Hippocampal formation (tissue), 2 donors: ENCODE data around the gene SIK3.
A peak's percentile ranks its signal among the peaks of the same experiment; 100 is the strongest.

ENCODE experiments used
- DNase-seq, 2 donors: peaks; one replicate each; lab custom pipeline; 2025; lab: John Stamatoyannopoulos, UW

Gene SIK3

DNA sequence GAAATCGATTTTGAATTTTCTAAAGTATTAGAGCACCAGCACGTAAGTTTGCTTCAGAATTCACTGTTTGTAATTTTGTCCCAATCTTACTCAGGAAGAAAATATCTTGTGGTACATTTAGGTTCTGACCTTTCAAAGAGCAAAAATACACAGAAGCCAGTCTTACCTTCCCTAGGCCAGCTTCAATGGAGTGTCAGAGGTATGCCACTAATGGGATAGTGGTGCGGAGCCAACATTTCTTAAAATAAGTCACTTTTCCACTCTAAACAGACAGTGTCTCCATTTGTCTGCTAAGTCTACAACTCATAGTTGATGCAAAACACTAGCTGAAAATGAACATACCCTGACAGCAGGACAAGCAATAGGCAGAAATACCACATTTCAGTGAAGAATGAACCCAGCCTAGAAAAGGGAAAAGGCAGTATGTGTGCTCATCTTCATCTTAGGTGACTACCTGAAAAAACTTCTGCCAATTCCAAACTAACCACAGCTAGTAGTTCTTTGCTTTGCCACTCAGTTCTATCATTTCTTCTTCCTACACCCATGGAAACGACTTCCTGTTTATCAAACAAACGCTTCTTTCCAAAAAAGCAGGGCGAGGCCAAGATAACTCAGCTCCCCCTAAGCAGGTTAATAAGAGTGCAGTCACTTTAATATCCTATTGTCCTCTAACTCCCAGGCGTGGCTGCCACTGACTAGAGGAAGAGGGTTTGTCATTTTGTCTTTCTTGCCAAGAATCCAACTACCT lies 166.8 kb downstream of the SIK3 start:
- no peak for DNase-seq

DNA sequence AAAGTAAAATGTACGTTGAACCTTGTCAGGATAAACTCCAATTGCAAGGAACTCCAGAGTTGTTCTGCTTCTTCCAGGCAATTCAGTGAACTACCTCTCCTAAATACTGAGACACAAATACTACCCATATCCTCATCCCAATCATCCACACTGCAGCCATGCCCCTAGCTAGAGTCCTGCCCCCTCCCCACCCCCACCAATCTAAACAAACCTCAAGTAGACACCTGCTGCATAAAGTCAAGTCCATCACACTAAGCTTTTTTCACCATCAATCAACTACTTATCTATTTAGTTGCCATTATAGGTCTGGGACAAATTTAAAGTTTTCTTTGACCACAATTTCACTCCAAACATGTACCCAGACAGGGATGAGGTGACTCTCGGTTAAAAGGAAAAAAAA lies 167.6 kb downstream of the SIK3 start:
- DNase-seq, result no peak

DNA sequence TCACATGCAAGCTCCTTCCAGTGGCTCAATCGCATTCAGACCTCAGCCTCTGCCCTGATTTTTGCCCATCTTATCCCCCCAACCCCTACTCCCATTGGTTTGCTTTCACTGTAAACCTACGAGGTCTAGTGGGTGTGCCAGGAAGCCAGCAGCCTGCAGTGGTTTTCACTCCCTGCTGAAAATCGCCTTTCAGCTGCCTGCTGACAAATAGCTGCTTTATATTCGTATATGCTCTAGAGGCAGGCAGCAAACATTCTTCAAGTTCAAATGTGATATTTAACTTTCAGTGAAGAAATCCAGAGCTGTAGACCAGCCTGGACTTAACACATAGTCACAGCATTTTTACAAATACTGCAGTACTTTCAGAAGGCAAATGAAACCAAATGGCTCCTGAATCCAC lies 168.1 kb downstream of the SIK3 start:
- peak in 1 of 2 donors; percentile 8 for DNase-seq

DNA sequence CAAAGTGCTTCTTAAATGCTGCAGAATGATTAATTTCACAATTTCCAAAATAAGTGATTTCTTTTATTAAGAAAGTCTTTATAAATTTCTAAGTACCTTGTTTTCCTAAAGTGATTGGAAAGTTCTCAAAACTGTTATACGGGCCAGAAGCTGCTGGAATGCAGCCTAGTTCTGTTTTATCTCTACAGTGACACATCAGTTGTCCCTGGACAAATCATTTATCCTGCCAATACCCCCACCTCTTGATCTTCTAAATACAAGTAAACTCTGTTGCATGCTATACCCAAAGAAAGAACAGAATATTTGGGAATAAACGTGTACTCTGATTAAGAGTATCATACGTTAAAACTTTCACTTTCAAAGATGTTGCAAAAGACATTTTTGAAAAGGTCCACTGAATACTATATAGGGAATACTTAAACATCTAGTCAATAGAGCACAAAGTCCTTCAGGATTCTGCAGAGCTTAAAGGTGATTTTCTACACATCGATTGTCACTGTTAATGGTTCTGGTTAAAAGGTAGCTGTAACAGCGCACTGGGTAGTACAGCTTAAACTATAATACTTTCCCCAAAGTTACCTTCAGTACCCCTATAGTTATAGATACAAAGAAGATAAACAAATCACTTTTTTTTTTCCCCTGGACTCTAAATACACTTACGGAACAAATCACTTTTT lies 168.7 kb downstream of the SIK3 start:
- no peak for DNase-seq

DNA sequence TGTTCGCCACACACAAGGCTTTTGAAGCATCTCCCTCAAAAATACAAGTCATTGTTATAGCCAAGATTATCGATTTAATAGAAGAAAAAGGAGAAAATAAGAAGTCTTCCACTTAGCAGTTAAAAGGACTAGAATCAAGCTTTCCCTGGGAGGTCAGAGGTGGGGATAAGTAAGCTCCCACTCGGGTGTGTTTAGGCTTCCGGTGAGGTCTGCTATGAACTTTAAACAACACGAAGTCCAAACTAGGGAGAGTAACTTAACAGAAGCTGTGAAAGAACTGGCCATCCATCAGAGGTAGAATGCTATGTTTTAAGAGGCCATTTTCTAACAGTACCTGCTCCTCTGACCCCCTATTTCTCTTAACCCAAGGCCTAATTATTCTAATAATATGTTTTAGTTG lies 169.4 kb downstream of the SIK3 start:
- no peak for DNase-seq

DNA sequence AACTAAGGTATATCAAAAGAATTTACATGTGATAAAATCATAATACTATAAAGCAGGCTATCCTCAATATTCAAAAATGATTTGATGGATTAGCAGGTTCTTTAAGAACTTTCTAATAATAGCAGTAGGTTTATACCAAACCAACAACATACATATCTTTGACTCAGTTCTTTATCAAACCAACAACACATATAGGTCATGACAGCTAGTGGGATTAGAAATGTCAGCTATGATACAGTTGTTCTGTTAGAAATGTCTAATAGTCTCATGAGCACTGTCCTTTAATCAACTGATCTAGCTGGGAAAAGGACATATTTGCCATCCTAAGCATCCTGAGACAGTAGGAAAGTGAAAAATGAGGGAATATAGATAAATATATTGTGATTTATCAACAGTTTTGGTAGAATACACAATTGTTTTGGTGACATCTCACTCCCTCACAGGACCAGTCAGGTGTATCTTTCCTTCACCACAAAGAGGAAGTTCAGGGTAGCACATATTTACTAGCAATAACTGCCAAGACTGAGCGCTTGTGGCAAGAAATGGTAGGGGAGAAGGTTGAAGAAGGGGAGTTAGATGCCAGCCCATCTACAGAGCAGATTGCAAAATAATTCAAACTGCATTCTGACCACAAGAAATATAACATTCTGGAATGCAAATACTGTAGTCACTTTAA lies 170.0 kb downstream of the SIK3 start:
- DNase-seq, result no peak

DNA sequence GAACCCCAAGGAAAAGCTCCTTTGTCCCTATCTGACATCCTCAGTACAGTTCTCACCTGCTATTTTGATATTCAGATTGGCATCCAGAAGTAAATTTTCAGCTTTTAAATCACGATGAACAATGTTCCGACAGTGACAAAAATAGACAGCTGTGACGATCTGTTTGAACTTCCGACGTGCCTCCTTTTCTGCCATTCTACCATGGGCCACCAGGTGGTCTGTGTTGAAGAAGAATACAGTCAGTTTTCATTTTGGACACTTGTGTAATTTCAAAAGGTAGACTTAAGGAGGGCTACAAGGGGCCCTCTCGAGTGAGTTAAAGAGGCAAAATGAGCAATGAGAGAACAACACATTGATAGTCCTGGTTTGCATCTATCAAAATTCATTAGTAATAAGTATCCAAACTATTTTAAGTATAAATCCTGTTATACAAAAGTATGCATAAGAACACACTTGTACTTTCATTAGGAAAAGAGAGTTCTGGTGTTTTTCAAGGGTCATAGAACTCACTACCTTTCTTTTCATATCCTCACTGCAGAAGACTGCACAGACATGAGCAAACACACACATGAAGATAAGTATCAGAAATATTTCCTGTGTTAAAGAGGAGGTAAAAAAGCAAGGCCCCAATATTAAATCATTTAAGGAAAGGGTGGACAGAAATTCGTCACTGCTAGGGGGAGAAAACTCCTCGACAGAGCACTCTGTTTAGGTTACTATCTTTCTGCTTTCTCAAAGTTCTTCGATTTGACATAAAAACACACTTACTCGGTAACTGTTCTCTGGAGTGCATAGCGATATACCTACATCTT lies 170.9 kb downstream of the SIK3 start:
- no peak for DNase-seq

DNA sequence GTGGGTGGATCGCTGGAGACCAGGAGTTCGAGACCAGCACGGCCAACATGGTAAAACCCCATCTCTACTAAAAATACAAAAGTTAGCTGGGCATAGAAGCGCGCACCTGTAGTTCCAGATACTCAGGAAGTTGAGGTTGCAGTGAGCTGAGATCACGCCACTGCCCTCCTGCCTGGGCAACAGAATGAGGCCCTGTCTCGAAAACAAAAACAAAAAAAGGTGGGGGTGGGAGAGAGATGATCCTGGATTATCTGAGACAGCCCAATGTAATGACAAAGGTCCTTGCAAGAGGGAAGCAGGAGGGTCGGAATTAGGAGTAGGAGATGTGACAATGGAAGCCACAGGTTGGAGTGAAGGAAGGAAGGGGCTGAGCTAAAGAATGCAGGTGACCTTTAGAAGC lies 173.2 kb downstream of the SIK3 start:
- no peak for DNase-seq

DNA sequence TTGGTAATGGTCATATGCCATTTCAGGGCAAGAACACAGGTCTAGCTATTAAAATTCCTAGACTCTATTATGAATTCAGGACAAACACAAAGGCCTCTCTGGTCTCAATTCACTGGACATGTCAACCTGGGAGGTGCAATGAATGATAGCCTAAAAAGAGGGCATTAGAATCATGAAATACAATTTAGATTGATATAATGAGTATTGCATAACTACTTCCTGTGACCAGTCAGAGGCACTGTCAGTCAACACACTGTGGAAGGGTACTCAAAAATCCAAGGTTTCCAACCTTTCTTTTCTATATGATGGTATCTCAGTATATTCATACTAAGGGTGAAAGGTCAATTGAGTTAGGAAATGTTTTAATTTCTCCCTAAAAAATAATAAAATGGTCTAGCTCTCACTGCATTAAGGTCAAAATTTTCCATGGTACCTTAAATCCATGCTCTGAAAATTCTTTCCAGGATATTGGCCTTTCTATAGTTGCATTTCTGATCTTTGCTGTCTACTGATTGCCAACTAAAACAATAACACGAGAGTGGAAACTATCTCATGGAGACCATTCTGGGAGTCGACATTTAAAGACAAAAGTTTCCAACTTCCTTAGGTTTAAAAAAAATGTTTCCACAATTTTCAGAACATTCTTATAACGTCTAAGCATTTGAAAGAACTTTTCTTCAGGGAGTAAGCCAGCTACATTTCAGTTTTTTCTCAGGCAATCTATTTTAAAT lies 179.1 kb downstream of the SIK3 start:
- DNase-seq, result no peak

DNA sequence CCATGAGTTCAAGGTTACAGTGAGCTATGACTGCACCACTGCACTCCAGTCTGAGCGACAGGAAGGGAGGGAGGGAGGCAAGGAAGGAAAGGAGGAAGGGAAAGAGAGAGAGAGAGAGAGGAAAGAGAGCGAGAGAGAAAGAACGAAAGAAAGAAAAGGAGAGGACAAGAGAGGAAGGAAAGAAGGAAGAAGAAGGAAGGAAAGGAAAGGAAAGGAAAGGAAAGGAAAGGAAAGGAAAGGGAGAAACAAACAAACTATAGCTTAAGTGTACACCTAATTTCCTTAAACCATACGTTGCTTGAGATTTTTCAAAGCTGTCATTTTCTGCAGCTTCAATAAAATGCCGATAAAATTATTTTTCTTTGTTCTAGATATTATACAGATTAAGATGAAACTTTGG lies 180.6 kb downstream of the SIK3 start:
- no peak for DNase-seq

DNA sequence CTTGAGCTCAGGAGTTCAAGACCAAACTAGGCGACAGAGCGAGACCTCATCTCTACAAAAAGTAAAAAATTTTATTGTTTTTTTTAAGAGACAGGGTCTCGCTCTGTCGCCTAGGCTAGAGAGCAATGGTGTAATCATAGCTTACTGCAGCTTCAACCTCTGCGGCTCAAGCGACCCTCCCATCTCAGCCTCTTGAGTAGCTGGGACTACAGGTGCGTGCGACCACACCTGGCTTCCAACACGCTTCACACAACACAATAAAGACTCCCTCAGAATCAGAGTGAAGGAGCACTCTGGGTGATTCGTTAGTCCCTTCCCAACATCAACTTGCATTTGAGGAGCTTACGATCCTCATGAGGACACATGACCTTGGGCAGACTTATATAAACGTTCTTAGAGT lies 181.3 kb downstream of the SIK3 start:
- no peak for DNase-seq

DNA sequence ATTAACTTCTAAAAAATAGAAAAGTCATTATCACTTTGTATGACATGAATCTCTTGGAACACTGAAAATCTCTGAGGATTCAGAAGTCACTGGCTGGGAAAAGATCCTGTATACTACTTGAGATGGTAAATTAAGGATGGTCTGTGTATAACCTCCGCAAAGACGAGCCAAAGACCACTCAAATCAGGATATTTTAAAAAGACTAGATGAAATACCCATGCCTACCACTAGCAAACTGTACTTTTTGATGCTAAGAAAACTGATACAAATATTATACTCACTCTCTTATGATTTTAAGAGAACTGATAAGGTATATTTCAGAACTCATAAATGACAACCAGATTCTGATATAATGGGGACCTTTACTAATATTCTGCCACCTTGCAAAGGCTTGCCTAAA lies 182.2 kb downstream of the SIK3 start:
- no peak for DNase-seq

DNA sequence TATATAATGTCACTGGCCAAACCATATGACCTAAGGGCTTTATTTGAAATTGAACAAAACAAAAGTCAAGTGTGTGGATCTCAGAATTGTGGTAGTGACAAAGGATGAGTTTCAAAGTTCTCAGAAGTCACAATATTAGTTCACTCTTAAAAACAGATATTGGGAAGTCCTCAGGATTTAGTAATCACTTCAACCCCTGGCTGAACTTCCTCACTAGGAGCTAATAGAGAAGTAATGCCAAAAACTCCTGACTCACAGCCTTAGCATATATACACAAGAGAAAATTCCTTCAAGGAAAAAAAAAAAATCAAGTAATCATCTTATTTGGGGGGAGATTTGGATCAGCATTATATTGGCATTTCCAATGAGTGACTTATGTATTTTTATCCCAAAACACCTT lies 185.2 kb downstream of the SIK3 start:
- DNase-seq, result no peak

DNA sequence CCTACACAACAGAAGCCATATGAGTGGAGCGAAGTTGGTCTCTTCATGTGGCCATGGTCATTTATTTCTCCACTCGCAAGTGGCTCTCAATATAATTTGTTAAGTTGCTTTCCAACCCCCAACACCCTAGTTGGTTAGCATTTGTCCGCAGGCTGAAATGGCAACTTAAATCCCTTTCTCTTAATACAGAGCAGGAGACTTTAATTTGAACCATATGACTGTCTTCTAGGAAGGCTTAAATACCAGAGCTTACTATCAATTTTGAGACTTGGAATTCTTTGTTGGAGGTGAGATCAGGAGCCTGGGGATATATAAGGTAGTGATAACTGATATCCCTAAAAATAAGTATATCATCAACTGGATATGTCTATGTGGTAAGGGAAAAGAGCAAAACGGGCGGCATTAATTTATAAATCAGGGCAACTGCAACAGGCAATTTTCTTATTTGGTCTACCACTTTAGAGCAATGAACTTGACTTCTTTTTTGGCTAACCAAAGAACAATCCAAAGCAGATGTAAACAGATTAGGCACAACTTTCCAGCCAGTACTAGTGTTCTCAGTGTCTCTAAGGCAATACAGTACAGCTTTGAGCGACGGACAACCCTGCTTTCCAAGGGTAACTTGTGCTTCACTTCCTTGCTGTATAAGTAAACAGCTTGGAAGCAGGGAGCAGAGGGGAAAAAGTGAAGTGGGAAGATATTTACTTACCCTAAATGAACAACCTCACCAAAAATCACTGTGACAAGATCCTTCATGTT lies 186.1 kb downstream of the SIK3 start:
- no peak for DNase-seq

DNA sequence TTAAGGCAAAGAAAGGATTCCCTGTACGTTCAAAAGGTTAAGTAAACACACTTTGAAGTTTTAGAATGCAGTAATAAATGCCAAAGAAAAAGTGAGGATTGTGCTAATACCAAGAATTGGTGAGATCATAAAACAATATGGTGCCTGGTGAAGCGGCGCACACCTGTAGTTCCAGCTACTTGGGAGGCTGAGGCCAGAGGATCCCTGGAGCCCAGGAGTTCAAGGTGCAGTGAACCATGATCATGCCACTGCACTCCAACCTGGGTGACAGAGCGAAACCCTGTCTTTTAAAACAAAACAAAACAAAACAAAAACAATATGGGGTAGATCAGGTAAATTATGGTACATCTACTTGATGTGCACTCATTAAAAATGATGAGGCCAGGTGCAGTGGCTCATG lies 187.4 kb downstream of the SIK3 start:
- no peak for DNase-seq

DNA sequence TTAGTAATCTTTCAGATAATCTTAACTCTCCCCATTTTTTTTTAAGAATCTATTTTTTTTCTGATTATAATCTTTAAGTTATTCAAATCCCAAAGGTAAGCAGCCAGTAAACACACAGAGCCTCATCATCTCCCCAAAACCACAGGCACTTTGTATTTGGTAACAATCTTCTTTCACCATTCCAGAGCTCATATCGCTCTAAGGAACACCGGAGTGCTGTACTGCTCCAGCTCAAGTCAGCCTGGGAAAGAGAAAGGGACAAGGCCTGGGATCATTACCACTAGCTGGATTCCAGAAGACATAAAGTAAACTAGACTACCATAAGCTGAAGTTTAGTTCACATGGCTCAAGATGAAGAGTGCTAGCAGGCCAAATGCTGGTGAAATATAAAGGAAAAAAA lies 187.8 kb downstream of the SIK3 start:
- no peak for DNase-seq

DNA sequence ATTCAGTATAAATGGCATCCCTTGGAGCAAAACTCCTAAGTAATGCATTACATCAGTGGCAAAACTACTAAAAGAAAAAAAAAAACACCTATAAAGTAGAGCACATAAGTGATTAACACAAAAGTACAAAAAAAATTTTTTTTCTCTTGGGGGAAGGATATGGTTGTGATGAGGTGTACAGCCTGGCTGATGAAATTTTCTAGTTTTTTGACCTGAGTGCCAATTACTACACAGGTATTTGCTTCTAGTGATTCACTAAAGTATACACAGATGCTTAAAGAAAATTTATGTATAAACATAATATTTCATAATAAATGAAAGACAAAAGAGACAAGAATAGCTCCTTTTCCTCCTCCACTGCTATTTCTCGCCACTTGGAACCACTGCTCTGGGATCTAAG lies 189.0 kb downstream of the SIK3 start:
- DNase-seq, result no peak

DNA sequence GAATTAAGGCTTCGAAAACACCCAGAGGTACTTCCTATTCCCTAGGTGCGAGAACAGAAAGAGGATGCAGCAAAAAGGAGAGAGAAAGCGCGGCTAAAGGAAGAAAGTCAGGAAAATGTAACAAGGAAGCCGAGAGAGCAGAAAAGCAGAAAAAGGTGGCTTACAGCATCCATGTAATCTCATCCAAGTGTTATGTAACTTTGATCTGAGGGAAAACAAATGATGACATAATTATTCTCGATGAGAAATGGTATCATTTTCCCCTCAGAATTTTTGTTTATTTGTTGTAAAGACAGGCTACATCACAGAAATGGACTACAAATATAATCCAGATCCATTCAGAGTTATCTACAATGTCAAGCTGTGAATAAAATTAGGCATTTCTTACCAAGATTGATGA lies 191.7 kb downstream of the SIK3 start:
- no peak for DNase-seq

DNA sequence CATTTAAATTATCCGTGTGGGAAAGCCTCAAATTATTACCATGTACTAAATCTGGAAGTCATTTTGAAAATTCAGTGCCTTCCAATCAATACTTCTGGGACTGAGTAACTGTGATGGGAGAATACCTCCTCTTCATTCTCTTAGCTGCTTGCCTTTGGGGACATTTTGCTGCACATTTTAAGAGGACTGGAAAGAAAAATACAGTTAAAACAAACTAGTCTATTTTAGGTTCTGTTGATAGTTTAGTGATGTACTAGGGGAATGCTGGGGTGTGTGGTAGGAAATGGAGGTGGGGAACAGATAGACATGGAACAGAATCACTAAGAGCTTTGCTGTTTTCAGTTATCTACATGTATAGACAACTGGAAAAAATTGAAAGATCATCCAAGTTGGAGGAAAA lies 195.1 kb downstream of the SIK3 start:
- DNase-seq, result no peak

DNA sequence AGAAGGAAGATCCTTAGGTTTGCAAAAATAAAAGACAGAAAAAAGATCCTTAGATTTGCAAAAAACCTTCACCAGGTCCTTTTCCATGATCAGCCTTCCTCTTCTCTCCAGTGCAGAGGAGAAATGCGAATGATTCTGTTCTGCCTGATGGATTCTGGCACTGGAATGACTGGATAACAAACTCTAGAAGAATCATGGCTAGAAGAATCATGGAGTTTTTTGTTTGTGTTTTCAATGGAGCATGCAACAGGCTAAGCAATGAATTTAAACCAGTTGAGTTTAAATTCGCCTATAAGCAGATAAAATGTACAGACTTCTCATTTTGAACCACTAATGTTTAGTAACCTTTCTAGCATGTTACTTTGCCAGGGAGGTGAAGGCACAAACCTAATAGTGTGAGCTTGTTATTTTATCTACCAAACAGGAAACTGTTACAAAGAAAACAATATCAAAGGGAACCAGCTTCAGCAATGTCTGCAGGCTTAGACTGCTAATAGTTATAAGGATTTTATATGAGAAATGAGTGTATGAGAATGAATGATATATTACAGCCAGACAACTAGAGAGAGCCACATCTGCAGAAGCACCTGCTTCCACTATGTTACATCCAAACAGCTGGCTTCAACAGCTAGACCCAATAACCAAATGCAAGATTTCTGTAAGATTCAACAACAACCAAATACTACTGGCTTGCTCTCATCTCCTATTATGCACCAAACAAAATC lies 196.1 kb downstream of the SIK3 start:
- no peak for DNase-seq
